ENCODE measurements around the gene RCN2.
A peak's percentile ranks its signal among the peaks of the same experiment; 100 is the strongest.

RCN2 gene, protein sequence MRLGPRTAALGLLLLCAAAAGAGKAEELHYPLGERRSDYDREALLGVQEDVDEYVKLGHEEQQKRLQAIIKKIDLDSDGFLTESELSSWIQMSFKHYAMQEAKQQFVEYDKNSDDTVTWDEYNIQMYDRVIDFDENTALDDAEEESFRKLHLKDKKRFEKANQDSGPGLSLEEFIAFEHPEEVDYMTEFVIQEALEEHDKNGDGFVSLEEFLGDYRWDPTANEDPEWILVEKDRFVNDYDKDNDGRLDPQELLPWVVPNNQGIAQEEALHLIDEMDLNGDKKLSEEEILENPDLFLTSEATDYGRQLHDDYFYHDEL

DNA sequence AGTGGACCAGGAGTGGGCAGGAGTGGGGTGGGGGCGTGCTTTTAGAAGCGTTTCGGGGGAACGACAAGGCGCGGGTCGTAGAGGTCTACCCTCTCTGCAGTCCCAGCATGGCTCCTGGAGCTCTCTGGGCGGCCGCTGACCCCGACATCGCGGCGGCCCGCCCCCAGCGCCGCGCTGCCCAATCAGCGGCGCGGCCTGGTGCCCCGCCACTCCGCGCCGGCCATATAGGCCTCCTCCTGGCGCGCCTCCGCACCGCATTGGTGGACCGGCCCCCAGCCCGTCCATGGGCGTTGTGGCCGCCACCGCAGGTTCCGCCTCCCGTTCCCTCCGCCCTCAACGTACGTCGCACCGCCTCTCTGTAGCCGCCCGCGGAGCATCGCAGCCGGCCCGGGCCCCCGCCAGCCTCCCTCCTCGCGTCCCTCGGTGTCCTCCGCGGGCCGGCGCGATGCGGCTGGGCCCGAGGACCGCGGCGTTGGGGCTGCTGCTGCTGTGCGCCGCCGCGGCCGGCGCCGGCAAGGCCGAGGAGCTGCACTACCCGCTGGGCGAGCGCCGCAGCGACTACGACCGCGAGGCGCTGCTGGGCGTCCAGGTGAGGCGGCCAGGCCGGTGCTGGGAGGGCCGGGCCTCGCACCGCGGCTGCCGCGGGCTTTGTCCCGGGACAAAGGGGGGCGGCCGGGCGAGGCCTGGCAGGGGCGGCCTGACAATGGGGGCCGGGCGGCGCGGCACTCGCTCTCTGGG, at the start of gene RCN2:
Gene RCN2 (plus strand): TSS at position 353 of the 738 bp plus-strand sequence. CDS start 93 bp downstream, at position 446.
- no peak for TF ChIP-seq CREB1 (IDR thresholded peaks at IDR 0.05; ENCODE audit: low read depth)
- peak; percentile 79 for TF ChIP-seq TAF1 (IDR thresholded peaks at IDR 0.05; ENCODE audit: low read depth)
- no peak; the same call in 1 of the 2 replicates for TF ChIP-seq EGR1 (IDR thresholded peaks at IDR 0.05)
- TF ChIP-seq TCF12 (IDR thresholded peaks at IDR 0.05; ENCODE audit: low read depth) = peak; percentile 47
- TF ChIP-seq YY1 (IDR thresholded peaks at IDR 0.05; ENCODE audit: low read depth) = peak; percentile 76
- TF ChIP-seq ZBTB7A (IDR thresholded peaks at IDR 0.05; ENCODE audit: low read depth) = no peak
- TF ChIP-seq FOXM1 (IDR thresholded peaks at IDR 0.05; ENCODE audit: borderline replicate concordance, low read depth) = no peak
- TF ChIP-seq RAD21 (IDR thresholded peaks at IDR 0.05; ENCODE audit: low read depth) = no peak
- TF ChIP-seq, protein P1, sequence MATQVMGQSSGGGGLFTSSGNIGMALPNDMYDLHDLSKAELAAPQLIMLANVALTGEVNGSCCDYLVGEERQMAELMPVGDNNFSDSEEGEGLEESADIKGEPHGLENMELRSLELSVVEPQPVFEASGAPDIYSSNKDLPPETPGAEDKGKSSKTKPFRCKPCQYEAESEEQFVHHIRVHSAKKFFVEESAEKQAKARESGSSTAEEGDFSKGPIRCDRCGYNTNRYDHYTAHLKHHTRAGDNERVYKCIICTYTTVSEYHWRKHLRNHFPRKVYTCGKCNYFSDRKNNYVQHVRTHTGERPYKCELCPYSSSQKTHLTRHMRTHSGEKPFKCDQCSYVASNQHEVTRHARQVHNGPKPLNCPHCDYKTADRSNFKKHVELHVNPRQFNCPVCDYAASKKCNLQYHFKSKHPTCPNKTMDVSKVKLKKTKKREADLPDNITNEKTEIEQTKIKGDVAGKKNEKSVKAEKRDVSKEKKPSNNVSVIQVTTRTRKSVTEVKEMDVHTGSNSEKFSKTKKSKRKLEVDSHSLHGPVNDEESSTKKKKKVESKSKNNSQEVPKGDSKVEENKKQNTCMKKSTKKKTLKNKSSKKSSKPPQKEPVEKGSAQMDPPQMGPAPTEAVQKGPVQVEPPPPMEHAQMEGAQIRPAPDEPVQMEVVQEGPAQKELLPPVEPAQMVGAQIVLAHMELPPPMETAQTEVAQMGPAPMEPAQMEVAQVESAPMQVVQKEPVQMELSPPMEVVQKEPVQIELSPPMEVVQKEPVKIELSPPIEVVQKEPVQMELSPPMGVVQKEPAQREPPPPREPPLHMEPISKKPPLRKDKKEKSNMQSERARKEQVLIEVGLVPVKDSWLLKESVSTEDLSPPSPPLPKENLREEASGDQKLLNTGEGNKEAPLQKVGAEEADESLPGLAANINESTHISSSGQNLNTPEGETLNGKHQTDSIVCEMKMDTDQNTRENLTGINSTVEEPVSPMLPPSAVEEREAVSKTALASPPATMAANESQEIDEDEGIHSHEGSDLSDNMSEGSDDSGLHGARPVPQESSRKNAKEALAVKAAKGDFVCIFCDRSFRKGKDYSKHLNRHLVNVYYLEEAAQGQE (IDR thresholded peaks at IDR 0.05; ENCODE audit: low read depth) = no peak
- no peak for TF ChIP-seq CEBPB (IDR thresholded peaks at IDR 0.05)
- TF ChIP-seq, protein P2, sequence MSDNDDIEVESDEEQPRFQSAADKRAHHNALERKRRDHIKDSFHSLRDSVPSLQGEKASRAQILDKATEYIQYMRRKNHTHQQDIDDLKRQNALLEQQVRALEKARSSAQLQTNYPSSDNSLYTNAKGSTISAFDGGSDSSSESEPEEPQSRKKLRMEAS (IDR thresholded peaks at IDR 0.05) = peak; percentile 70; the same call in 1 of the 2 replicates
- no peak for TF ChIP-seq NFIC (IDR thresholded peaks at IDR 0.05)
- TF ChIP-seq TEAD4 (IDR thresholded peaks at IDR 0.05) = no peak
- TF ChIP-seq, protein P3, sequence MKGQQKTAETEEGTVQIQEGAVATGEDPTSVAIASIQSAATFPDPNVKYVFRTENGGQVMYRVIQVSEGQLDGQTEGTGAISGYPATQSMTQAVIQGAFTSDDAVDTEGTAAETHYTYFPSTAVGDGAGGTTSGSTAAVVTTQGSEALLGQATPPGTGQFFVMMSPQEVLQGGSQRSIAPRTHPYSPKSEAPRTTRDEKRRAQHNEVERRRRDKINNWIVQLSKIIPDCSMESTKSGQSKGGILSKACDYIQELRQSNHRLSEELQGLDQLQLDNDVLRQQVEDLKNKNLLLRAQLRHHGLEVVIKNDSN (IDR thresholded peaks at IDR 0.05) = no peak
- no peak for TF ChIP-seq EP300 (IDR thresholded peaks at IDR 0.05; ENCODE audit: borderline replicate concordance)

DNA sequence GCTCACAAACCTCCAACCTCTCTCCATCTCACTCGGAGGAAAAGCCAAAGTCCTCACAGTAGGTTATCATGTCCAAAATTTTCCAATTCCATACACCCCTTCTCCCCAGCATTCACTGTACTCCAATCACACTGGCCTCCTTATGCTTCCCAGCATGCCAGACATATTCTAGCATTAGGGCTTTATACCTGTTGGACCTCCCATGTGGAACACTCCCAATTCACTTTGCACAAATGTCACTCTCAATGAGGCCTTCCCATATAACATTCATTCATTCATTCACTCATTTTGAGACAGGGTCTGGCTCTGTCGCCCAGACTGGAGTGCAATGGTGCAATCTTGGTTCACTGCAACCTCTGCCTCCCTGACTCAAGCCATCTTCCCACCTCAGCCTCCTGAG, 46.3 kb upstream of the RCN2 start:
- no peak for TF ChIP-seq RAD21 (IDR thresholded peaks at IDR 0.05; ENCODE audit: low read depth)
- no peak for TF ChIP-seq YY1 (IDR thresholded peaks at IDR 0.05; ENCODE audit: low read depth)

DNA sequence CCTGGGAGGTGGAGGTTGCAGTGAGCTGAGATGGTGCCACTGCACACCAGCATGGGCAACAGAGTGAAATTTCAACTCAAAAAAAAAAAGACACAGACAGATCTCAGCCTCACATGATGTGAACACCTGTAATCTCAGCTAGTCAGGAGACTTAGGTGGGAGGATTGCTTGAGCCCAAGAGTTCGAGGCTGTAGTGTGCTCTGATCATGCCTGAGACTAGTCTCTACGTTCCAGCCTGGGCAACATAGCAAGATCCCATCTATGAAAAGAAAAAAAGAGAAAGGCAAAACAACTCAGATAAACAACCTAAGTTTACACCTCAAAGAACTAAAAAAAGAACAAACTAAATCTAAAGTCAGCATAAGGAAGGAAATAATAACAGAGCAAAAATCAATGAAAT, 37.4 kb upstream of the RCN2 start:
- TF ChIP-seq FOXM1 (IDR thresholded peaks at IDR 0.05; ENCODE audit: borderline replicate concordance, low read depth) (no peak), CREB1 (IDR thresholded peaks at IDR 0.05; ENCODE audit: low read depth) (no peak), EP300 (IDR thresholded peaks at IDR 0.05; ENCODE audit: borderline replicate concordance) (no peak), YY1 (IDR thresholded peaks at IDR 0.05; ENCODE audit: low read depth) (no peak), TAF1 (IDR thresholded peaks at IDR 0.05; ENCODE audit: low read depth) (no peak), NFIC (IDR thresholded peaks at IDR 0.05) (no peak), EGR1 (IDR thresholded peaks at IDR 0.05) (no peak), ZBTB7A (IDR thresholded peaks at IDR 0.05; ENCODE audit: low read depth) (no peak)
- TF ChIP-seq, protein P1 (IDR thresholded peaks at IDR 0.05; ENCODE audit: low read depth) = no peak
- TF ChIP-seq, protein P2 (IDR thresholded peaks at IDR 0.05) = no peak

DNA sequence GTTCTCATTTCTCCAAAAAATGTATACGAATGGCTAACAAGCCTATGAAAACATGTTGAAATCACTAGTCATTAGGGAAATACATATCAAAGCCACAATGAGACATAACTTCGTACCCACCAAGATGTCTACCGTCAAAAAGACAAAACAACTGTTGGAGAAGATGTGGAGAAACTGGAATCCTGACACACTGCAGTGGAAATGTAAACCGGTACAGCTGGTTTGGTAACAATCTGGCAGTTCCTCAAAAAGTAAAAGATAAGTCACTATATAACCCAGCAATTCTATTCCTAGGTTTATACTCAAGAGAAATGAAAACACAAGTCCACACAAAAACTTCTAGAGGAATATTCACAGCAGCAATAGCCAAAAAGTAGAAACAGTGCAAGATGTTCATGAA, 33.4 kb upstream of the RCN2 start:
- no peak for TF ChIP-seq EGR1 (IDR thresholded peaks at IDR 0.05)
- TF ChIP-seq CREB1 (IDR thresholded peaks at IDR 0.05; ENCODE audit: low read depth) = no peak
- no peak for TF ChIP-seq TAF1 (IDR thresholded peaks at IDR 0.05; ENCODE audit: low read depth)
- TF ChIP-seq, protein P3 (IDR thresholded peaks at IDR 0.05) = no peak
- no peak for TF ChIP-seq TCF12 (IDR thresholded peaks at IDR 0.05; ENCODE audit: low read depth)

DNA sequence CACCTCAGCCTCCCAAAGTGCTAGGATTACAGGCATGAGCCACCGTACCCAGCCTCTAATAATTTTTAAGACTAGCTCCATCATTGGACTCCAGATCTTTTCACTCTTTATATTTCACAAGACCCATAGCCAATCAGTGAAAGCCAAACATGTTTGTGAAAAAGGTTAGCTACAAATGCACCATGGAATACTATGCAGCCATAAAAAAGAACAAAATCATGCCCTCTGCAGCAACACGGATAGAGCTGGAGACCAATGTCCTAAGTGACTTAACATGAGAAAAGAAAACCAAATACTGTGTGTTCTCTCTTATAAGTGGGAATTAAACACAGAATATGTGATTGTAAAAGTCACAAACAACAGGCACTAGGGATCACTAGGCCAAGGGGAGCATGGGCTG, 29.6 kb upstream of the RCN2 start:
- TF ChIP-seq EP300 (IDR thresholded peaks at IDR 0.05; ENCODE audit: borderline replicate concordance) = no peak
- no peak for TF ChIP-seq CEBPB (IDR thresholded peaks at IDR 0.05)
- TF ChIP-seq, protein P1 (IDR thresholded peaks at IDR 0.05; ENCODE audit: low read depth) = no peak

All from Ishikawa (cell line).